K562 (cell line): ENCODE results near the gene HIVEP3.

Experiments
- CBX2 ChIP-seq: fragments of 200-600 bp; sonication (generic); IDR thresholded peaks from one replicate; pipeline ENCODE4 v1.6.1; 2012; ENCODE audit warnings: mild to moderate bottlenecking, low read length, inconsistent platforms; ENCODE audit not compliant: insufficient read depth, poor library complexity, severe bottlenecking
- YY1 ChIP-seq, 3 experiments: IDR thresholded peaks; 2 replicates each; pipeline ENCODE4 v1.6.1; 2011; ENCODE audit warnings: low read length in 2 of 3, mild to moderate bottlenecking in 2 of 3, moderate library complexity in 2 of 3, borderline replicate concordance in 1 of 3, control low read depth in 1 of 3, low read depth in 1 of 3; ENCODE audit not compliant: insufficient read depth in 3 of 3, insufficient replicate concordance in 2 of 3, control insufficient read depth in 1 of 3, insufficient read length in 1 of 3; ENCODE audit errors: extremely low read depth in 1 of 3
- ZNF24 ChIP-seq: fragments of 450-650 bp; IDR thresholded peaks from 2 replicates; pipeline ENCODE4 v1.6.1; 2016
- TF ChIP-seq, protein P1 (sequence below), 2 experiments: fragments of 250-450 bp in 1 of 2; fragments of 450-650 bp in 1 of 2; sonication (Bioruptor Pico) in 1 of 2; IDR thresholded peaks; 2 replicates each; pipeline versions ENCODE4 v1.6.1 to v1.8.0; 2016 to 2021; ENCODE audit warnings: mild to moderate bottlenecking in 2 of 2, moderate library complexity in 2 of 2, missing compliant biosample characterization in 1 of 2, missing genetic modification characterization in 1 of 2

DNA sequence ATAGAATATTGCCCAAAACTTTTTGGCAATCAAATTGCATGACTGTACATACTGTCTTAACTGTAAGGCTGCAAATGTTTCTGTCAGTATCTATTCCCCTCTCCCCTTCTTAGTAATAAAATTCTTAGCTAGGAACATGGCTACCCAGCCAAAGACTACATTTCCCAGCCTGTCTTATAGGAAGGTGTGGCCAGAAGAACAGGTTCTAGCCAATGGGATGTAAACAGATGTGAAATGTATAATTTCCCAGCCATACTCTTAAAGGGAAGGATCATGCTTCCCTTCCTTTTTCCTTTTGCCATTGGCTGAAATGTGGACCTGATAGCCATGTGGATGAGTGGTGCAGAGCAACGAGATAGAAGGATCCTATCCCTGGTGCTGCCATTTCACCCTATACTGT lies 7.0 kb upstream of the HIVEP3 start:
- TF ChIP-seq, protein P1, sequence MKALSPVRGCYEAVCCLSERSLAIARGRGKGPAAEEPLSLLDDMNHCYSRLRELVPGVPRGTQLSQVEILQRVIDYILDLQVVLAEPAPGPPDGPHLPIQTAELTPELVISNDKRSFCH (CRISPR knock-in tag; IDR thresholded peaks at IDR 0.05) = no peak
- TF ChIP-seq, protein P1 (tag; IDR thresholded peaks at IDR 0.05) = no peak
- TF ChIP-seq ZNF24 (no peak), CBX2 (no peak), YY1 (IDR thresholded peaks at IDR 0.05; ENCODE audit: borderline replicate concordance in 1 of 3, control insufficient read depth in 1 of 3, extremely low read depth in 1 of 3, insufficient read depth in 3 of 3, insufficient read length in 1 of 3, insufficient replicate concordance in 2 of 3, low read depth in 1 of 3, low read length in 2 of 3) (peak in 1 of 3 experiments; percentile 44)
